ENCODE results near the gene SMIM14. TPM values are rescaled to one million over a fixed set of nuclear protein-coding genes. Genes with fewer than 3 reads are reported as not detected.
"Not testable (repeated sequence)": the region's sequence is repeated elsewhere in the genome, so short reads cannot be mapped to it uniquely, and the experiment has no call there.

The SMIM14 gene
- total RNA-seq, 1 donor from 2014 or later = 61.2 TPM

DNA sequence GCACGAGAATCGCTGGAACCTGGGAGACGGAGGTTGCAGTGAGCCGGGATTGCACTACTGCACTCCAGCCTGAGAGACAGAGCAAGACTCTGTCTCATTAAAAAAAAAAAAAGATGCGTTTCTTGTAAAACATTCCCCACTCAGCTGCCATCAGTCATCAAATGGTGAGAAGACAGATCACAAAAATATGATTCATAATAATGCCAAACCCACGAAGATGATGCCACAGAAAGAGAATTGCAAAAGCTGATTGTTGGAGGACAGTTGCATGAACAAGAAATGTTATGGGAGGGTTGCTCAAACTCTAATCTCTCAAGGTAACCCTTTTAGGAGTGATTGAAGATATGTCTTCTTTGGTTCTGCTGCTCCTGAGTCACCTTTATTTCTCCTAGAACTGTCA, 21.4 kb upstream of the SMIM14 start:
- no peaks in the 10 kb centered on the region for H3K27me3 ChIP-seq (ENCODE audit: low read depth)
- intact Hi-C loops (cut with DNase I) = no loop called here
- H3K4me3 ChIP-seq = no peak overlapping the region
- no peaks in the 10 kb centered on the region for H3K36me3 ChIP-seq
- no peaks in the 10 kb centered on the region for H3K9me3 ChIP-seq
- no peak overlapping the region for H3K27ac ChIP-seq
- ATAC-seq (no peak), DNase-seq (no peak)
- no peak for TF ChIP-seq CTCF (IDR thresholded peaks at IDR 0.05)
- H3K4me1 ChIP-seq = no peaks in the 10 kb centered on the region

DNA sequence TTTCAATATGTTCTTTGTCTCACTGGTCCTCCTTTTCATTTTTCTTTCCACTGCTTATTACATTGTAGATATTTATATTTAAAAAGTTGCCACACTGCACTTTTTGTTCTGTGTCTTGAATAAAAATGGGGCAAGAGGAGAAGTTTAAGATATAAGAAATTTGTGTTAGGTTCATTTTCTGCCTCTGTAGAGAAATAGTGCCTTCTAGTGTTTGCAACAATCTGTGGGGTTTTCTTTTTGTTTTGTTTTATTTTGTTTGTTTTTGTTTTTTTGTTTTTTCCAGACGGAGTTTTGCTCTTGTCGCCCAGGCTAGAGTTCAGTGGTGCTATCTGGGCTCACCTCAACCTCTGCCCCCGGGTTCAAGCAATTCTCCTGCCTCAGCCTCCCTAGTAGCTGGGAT, 20.1 kb upstream of the SMIM14 start:
- intact Hi-C loops (cut with DNase I) = no loop called here
- TF ChIP-seq CTCF (IDR thresholded peaks at IDR 0.05) = no peak

GRCh38 chr4:39657465-39657864, 18.8 kb upstream of the SMIM14 start:
- DNase-seq = no peak
- H3K4me1 ChIP-seq = no peaks in the 10 kb centered on the region
- no peak for TF ChIP-seq CTCF (IDR thresholded peaks at IDR 0.05)

More for the DNA sequence above, 20.1 kb upstream of the SMIM14 start:
- Histone ChIP-seq H3K27ac (no peak overlapping the region), H3K27me3 (ENCODE audit: low read depth) (no peaks in the 10 kb centered on the region), H3K36me3 (no peaks in the 10 kb centered on the region), H3K4me1 (no peaks in the 10 kb centered on the region), H3K9me3 (no peaks in the 10 kb centered on the region), H3K4me3 (no peak overlapping the region)
- ATAC-seq (no peak), DNase-seq (no peak)

GRCh38 chr4:39656638-39657037, 18.0 kb upstream of the SMIM14 start:
- H3K36me3 ChIP-seq; intact Hi-C loops (cut with DNase I); H3K27ac ChIP-seq; H3K9me3 ChIP-seq; H3K4me3 ChIP-seq; H3K27me3 ChIP-seq (ENCODE audit: low read depth); DNase-seq; H3K4me1 ChIP-seq; ATAC-seq: not testable (repeated sequence)

More at GRCh38 chr4:39657465-39657864, 18.8 kb upstream of the SMIM14 start:
- Histone ChIP-seq H3K9me3 (no peaks in the 10 kb centered on the region), H3K36me3 (no peaks in the 10 kb centered on the region), H3K4me3 (no peak overlapping the region), H3K27me3 (ENCODE audit: low read depth) (no peaks in the 10 kb centered on the region), H3K27ac (no peak overlapping the region)
- no peak for ATAC-seq
- intact Hi-C loops (cut with DNase I) = no loop called here

- ATAC-seq = peak; percentile 35 to 51
- no peak overlapping the region for H3K4me3 ChIP-seq
- DNase-seq = no peak
- H3K36me3 ChIP-seq = no peaks in the 10 kb centered on the region
- intact Hi-C loops (cut with DNase I) = no loop called here
- H3K9me3 ChIP-seq = no peaks in the 10 kb centered on the region
- peak overlapping the region; percentile 32 for H3K27ac ChIP-seq
- no peaks in the 10 kb centered on the region for H3K4me1 ChIP-seq
- TF ChIP-seq CTCF (IDR thresholded peaks at IDR 0.05) = no peak
- no peaks in the 10 kb centered on the region for H3K27me3 ChIP-seq (ENCODE audit: low read depth)
Observed at GRCh38 chr4:39655876-39656275, 17.2 kb upstream of the SMIM14 start.

DNA sequence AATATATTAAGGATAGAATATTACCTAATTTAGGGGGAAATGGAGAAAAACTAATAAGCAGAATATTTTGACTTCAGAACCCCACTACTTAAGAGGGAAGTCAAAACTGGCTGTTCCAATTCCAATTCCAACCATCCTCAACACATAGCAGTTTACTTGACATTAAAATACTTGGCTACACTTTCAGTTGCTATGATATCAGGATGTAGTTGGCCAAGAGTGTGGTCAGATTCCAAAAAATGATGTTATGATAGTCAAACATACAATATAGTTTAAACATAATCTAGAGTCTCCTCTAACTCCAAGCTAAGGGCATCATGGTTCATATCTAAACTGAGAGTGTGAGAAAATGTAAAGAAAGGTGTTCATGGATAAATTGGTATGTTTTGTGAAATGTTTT, 16.5 kb upstream of the SMIM14 start:
- no peak for TF ChIP-seq CTCF (IDR thresholded peaks at IDR 0.05)
- Histone ChIP-seq H3K4me3 (no peak overlapping the region), H3K36me3 (no peaks in the 10 kb centered on the region), H3K9me3 (no peaks in the 10 kb centered on the region), H3K4me1 (no peaks in the 10 kb centered on the region), H3K27ac (peak overlapping the region; percentile 32), H3K27me3 (ENCODE audit: low read depth) (no peaks in the 10 kb centered on the region)
- no peak for DNase-seq
- ATAC-seq = no peak
- intact Hi-C loops (cut with DNase I) = no loop called here

GRCh38 chr4:39651586-39651985, 12.9 kb upstream of the SMIM14 start:
- H3K9me3 ChIP-seq; intact Hi-C loops (cut with DNase I); ATAC-seq; H3K4me3 ChIP-seq; H3K4me1 ChIP-seq; H3K27me3 ChIP-seq (ENCODE audit: low read depth); DNase-seq; H3K36me3 ChIP-seq; H3K27ac ChIP-seq: not testable (repeated sequence)
